BLaER1 (cell line): Measurements from ENCODE around the gene TUBGCP4.

Source experiments
- H3K27ac ChIP-seq: shearing (Covaris generic); formaldehyde crosslinking; 2 replicates; pipeline ENCODE4 v1.8.1; 2022
- H3K27me3 ChIP-seq: shearing (Covaris generic); formaldehyde crosslinking; 2 replicates; pipeline ENCODE4 v1.8.1; 2022
- H3K36me3 ChIP-seq: shearing (Covaris generic); formaldehyde crosslinking; 2 replicates; pipeline ENCODE4 v1.8.1; 2022
- H3K4me1 ChIP-seq: shearing (Covaris generic); formaldehyde crosslinking; 2 replicates; pipeline ENCODE4 v1.8.1; 2022
- H3K4me2 ChIP-seq: shearing (Covaris generic); formaldehyde crosslinking; 2 replicates; pipeline ENCODE4 v1.8.1; 2022
- H3K4me3 ChIP-seq: shearing (Covaris generic); formaldehyde crosslinking; 2 replicates; pipeline ENCODE4 v1.8.1; 2022
- H3K9ac ChIP-seq: shearing (Covaris generic); formaldehyde crosslinking; 2 replicates; pipeline ENCODE4 v1.8.1; 2022
- H3K9me3 ChIP-seq: shearing (Covaris generic); formaldehyde crosslinking; 2 replicates; pipeline ENCODE4 v1.8.1; 2022
- H4K20me1 ChIP-seq: shearing (Covaris generic); formaldehyde crosslinking; 2 replicates; pipeline ENCODE4 v1.8.1; 2022
- Cebpa-rat ChIP-seq: shearing (Covaris generic); IDR thresholded peaks from 2 replicates; pipeline ENCODE4 v1.8.1; 2022

The TUBGCP4 gene

GRCh38 chr15:43449981-43450380 is 79.1 kb downstream of the TUBGCP4 start:
- Histone ChIP-seq H3K4me3 (no peak overlapping the region), H3K27me3 (no peaks in the 10 kb centered on the region), H3K36me3 (peaks cover 60% of the 10 kb centered on the region), H3K4me2 (no peak overlapping the region), H3K27ac (no peak overlapping the region), H3K9ac (no peak overlapping the region), H4K20me1 (peaks cover 39% of the 10 kb centered on the region), H3K4me1 (no peaks in the 10 kb centered on the region), H3K9me3 (peaks cover 7% of the 10 kb centered on the region)
- TF ChIP-seq Cebpa-rat, result no peak
